H1 (cell line): ENCODE results near the gene WWC2. TPM values are rescaled to one million over a fixed set of nuclear protein-coding genes. Genes with fewer than 3 reads are reported as not detected.

Experiments
- CTCF ChIA-PET: fragments of 300-600 bp; sonication (Branson Sonifier 250); formaldehyde crosslinking; loops from one replicate; lab custom pipeline; 2021; ENCODE audit not compliant: partially characterized antibody; lab: Charles Lee
- POLR2A ChIA-PET: fragments of 300-600 bp; sonication (Branson Sonifier 250); formaldehyde crosslinking; loops from one replicate; lab custom pipeline; 2021; ENCODE audit warnings: inconsistent platforms; ENCODE audit not compliant: partially characterized antibody; lab: Charles Lee
- DNase-seq, 2 experiments: peaks; one replicate each; pipeline versions ENCODE4 v3.0.0 to v3.0.0-alpha.2; 2010 to 2022; ENCODE audit warnings: low spot score in 2 of 2, low read depth in 1 of 2, mixed read lengths in 1 of 2
- FAIRE-seq: peaks from 2 replicates; lab custom pipeline; 2011; peaks lifted over from hg19 to GRCh38; lab: Jason Lieb, UNC
- H2AFZ ChIP-seq: 2 replicates; pipeline ENCODE4 v1.8.1; 2012; ENCODE audit warnings: low read length, inconsistent platforms
- H2AK5ac ChIP-seq: 2 replicates; pipeline ENCODE4 v1.6.1; 2013; ENCODE audit warnings: low read depth, low read length
- H2BK120ac ChIP-seq: replicated peaks from 2 replicates; pipeline ENCODE3; 2013; ENCODE audit warnings: low read depth, low read length, inconsistent platforms
- H2BK12ac ChIP-seq: 2 replicates; pipeline ENCODE4 v1.6.1; 2013; ENCODE audit warnings: low read depth, low read length
- H2BK15ac ChIP-seq: 2 replicates; pipeline ENCODE4 v1.6.1; 2013; ENCODE audit warnings: low read length
- H2BK20ac ChIP-seq: 2 replicates; pipeline ENCODE4 v1.6.1; 2013; ENCODE audit warnings: low read length
- H2BK5ac ChIP-seq: 2 replicates; pipeline ENCODE4 v1.6.1; 2013; ENCODE audit warnings: low read depth, low read length
- H3K14ac ChIP-seq: 2 replicates; pipeline ENCODE4 v1.6.1; 2013; ENCODE audit warnings: inconsistent platforms; ENCODE audit not compliant: insufficient read length
- H3K18ac ChIP-seq: 2 replicates; pipeline ENCODE4 v1.6.1; 2013; ENCODE audit warnings: low read length; ENCODE audit errors: extremely low read depth
- H3K23ac ChIP-seq: 2 replicates; pipeline ENCODE4 v1.6.1; 2013; ENCODE audit warnings: inconsistent platforms; ENCODE audit not compliant: insufficient read length
- H3K23me2 ChIP-seq: 2 replicates; pipeline ENCODE4 v1.6.1; 2013; ENCODE audit warnings: low read depth, low read length
- H3K27ac ChIP-seq: 2 replicates; pipeline ENCODE4 v1.6.1; 2011; ENCODE audit warnings: low read depth, low read length, inconsistent platforms
- H3K27me3 ChIP-seq, 4 experiments: replicated peaks in 1 of 4; 1 replicate in 1 of 4; 2 replicates in 3 of 4; pipeline versions ENCODE4 v1.6.1 to v1.8.1; 2011 to 2013; ENCODE audit warnings: low read length in 3 of 4, mild to moderate bottlenecking in 3 of 4, inconsistent platforms in 2 of 4, mixed read lengths in 2 of 4, moderate library complexity in 1 of 4; ENCODE audit not compliant: control insufficient read depth in 3 of 4, insufficient read depth in 3 of 4; ENCODE audit errors: extremely low read depth in 1 of 4
- H3K36me3 ChIP-seq, 4 experiments: 2 replicates each; pipeline versions ENCODE4 v1.6.1 to v1.8.1; 2011 to 2013; ENCODE audit warnings: mild to moderate bottlenecking in 4 of 4, low read length in 3 of 4, moderate library complexity in 2 of 4, control low read depth in 1 of 4, inconsistent platforms in 1 of 4; ENCODE audit not compliant: insufficient read depth in 4 of 4, control insufficient read depth in 2 of 4
- H3K4ac ChIP-seq: replicated peaks from 2 replicates; pipeline ENCODE3; 2013; ENCODE audit warnings: low read length, low read depth, mixed read lengths, inconsistent platforms; ENCODE audit not compliant: insufficient read length
- H3K4me1 ChIP-seq, 4 experiments: replicated peaks in 1 of 4; 1 replicate in 1 of 4; 2 replicates in 3 of 4; pipeline versions ENCODE4 v1.6.1 to v1.8.1; 2011 to 2013; ENCODE audit warnings: low read length in 3 of 4, inconsistent platforms in 2 of 4, mixed read lengths in 1 of 4; ENCODE audit not compliant: insufficient read depth in 4 of 4, control insufficient read depth in 3 of 4
- H3K4me2 ChIP-seq, 2 experiments: 2 replicates each; pipeline versions ENCODE4 v1.6.1 to v1.8.1; 2011 to 2013; ENCODE audit warnings: low read depth in 2 of 2, low read length in 2 of 2, control low read depth in 1 of 2, inconsistent platforms in 1 of 2, mild to moderate bottlenecking in 1 of 2; ENCODE audit not compliant: insufficient read depth in 1 of 2
- H3K4me3 ChIP-seq, 4 experiments: fragments of 200-600, 300-600 bp in 1 of 4; sonication (generic), shearing (Covaris generic), sonication (Bioruptor Twin) in 1 of 4; 2 replicates each; pipeline versions ENCODE4 v1.5.1 to v1.8.1; 2011 to 2016; ENCODE audit warnings: low read length in 4 of 4, low read depth in 3 of 4, control low read depth in 2 of 4, inconsistent platforms in 2 of 4, mild to moderate bottlenecking in 2 of 4, mixed read lengths in 1 of 4, moderate library complexity in 1 of 4; ENCODE audit not compliant: insufficient read depth in 2 of 4; ENCODE audit errors: extremely low read depth in 1 of 4
- H3K56ac ChIP-seq: replicated peaks from 2 replicates; pipeline ENCODE3; 2013; ENCODE audit warnings: low read depth, mild to moderate bottlenecking, mixed read lengths, low read length, inconsistent platforms; ENCODE audit not compliant: insufficient read length
- H3K79me1 ChIP-seq: 2 replicates; pipeline ENCODE4 v1.6.1; 2013; ENCODE audit warnings: low read depth, low read length, control low read depth
- H3K79me2 ChIP-seq, 2 experiments: 2 replicates each; pipeline versions ENCODE4 v1.6.1 to v1.8.1; 2012 to 2013; ENCODE audit warnings: low read length in 2 of 2, mild to moderate bottlenecking in 2 of 2, inconsistent platforms in 1 of 2; ENCODE audit not compliant: insufficient read depth in 2 of 2, control insufficient read depth in 1 of 2
- H3K9ac ChIP-seq, 4 experiments: replicated peaks in 1 of 4; 1 replicate in 1 of 4; 2 replicates in 3 of 4; pipeline versions ENCODE4 v1.6.1 to v1.8.1; 2011 to 2013; ENCODE audit warnings: low read depth in 3 of 4, low read length in 3 of 4, control low read depth in 2 of 4, mild to moderate bottlenecking in 2 of 4, moderate library complexity in 2 of 4, inconsistent platforms in 1 of 4; ENCODE audit errors: extremely low read depth in 1 of 4
- H3K9me3 ChIP-seq, 2 experiments: 2 replicates each; pipeline versions ENCODE4 v1.6.1 to v1.8.1; 2012 to 2013; ENCODE audit warnings: mild to moderate bottlenecking in 2 of 2, moderate library complexity in 2 of 2, control low read depth in 1 of 2, inconsistent platforms in 1 of 2, low read depth in 1 of 2, low read length in 1 of 2, mixed read lengths in 1 of 2; ENCODE audit not compliant: insufficient read depth in 2 of 2
- H4K20me1 ChIP-seq, 2 experiments: replicated peaks in 1 of 2; 2 replicates each; pipeline versions ENCODE3 to v1.8.1; 2011 to 2013; ENCODE audit warnings: inconsistent platforms in 2 of 2, low read length in 2 of 2, mild to moderate bottlenecking in 1 of 2; ENCODE audit not compliant: insufficient read depth in 2 of 2, control insufficient read depth in 1 of 2
- H4K5ac ChIP-seq: 2 replicates; pipeline ENCODE4 v1.6.1; 2013; ENCODE audit warnings: low read length, low read depth, mixed read lengths, inconsistent platforms; ENCODE audit not compliant: insufficient read length
- H4K8ac ChIP-seq: 2 replicates; pipeline ENCODE4 v1.8.0; 2013; ENCODE audit warnings: mild to moderate bottlenecking, moderate library complexity, low read length, inconsistent platforms; ENCODE audit not compliant: insufficient read depth; ENCODE audit errors: extremely low read depth
- H4K91ac ChIP-seq: replicated peaks from 2 replicates; pipeline ENCODE3; 2013; ENCODE audit warnings: low read length, mixed read lengths, inconsistent platforms; ENCODE audit not compliant: insufficient read length
- FOSL1 ChIP-seq: IDR thresholded peaks from 2 replicates; pipeline ENCODE4 v1.6.1; 2011; ENCODE audit warnings: mild to moderate bottlenecking, low read depth, low read length, moderate library complexity; ENCODE audit not compliant: insufficient read depth
- KDM5A ChIP-seq: fragments of 200-600 bp; IDR thresholded peaks from 2 replicates; pipeline ENCODE4 v1.7.1; 2012; ENCODE audit warnings: mild to moderate bottlenecking, low read length, inconsistent platforms, mixed read lengths
- NANOG ChIP-seq: IDR thresholded peaks from 2 replicates; pipeline ENCODE4 v1.6.1; 2011; ENCODE audit warnings: low read length, low read depth, mild to moderate bottlenecking, inconsistent platforms; ENCODE audit not compliant: insufficient read depth, poor library complexity, severe bottlenecking
- NRF1 ChIP-seq: IDR thresholded peaks from 2 replicates; pipeline ENCODE4 v1.6.1; 2011; ENCODE audit warnings: mild to moderate bottlenecking, low read depth, low read length, improper control_type of control experiment
- SUZ12 ChIP-seq: fragments of 200-600 bp; sonication (generic); IDR thresholded peaks from 2 replicates; pipeline ENCODE4 v1.6.1; 2012; ENCODE audit warnings: mild to moderate bottlenecking, inconsistent platforms, low read length, moderate library complexity, mixed read lengths
- TBP ChIP-seq: IDR thresholded peaks from 2 replicates; pipeline ENCODE4 v1.6.1; 2011; ENCODE audit warnings: low read depth, low read length, improper control_type of control experiment
- TCF12 ChIP-seq: IDR thresholded peaks from 2 replicates; pipeline ENCODE4 v1.6.1; 2011; ENCODE audit warnings: low read depth, mild to moderate bottlenecking, low read length
- ZNF274 ChIP-seq: IDR thresholded peaks from 2 replicates; pipeline ENCODE4 v1.7.0; 2012; ENCODE audit warnings: low read length, borderline replicate concordance; ENCODE audit errors: extremely low read depth
- WGBS, 2 experiments: shearing (Covaris generic) in 1 of 2; methylation state at CpG; one replicate each; pipeline versions ENCODE4 v1.1.6 to v1.1.7; 2013 to 2015; ENCODE audit warnings: low lambda C conversion rate in 2 of 2, mixed read lengths in 2 of 2, inconsistent platforms in 1 of 2, low coverage in 1 of 2, missing lambda C conversion rate in 1 of 2; ENCODE audit not compliant: insufficient replicate concordance in 2 of 2, insufficient coverage in 1 of 2, insufficient read length in 1 of 2; ENCODE audit errors: extremely low coverage in 1 of 2, missing lambda C conversion rate in 1 of 2; 5-methylcytosine and 5-hydroxymethylcytosine counted together
- polyA plus RNA-seq, 7 experiments: library from polyadenylated mRNA; depleted of rRNA in 3 of 7; stranded (reverse) in 5 of 7; unstranded in 2 of 7; fragments of >200 nt in 5 of 7; fragments of 200-250 nt in 2 of 7; gene quantifications; 1 replicate in 5 of 7; 2 replicates in 1 of 7; 4 replicates in 1 of 7; pipeline versions ENCODE4 v1.2.1 to v1.2.3, GENCODE V29; 2011 to 2013; ENCODE audit warnings: missing spikeins in 2 of 7, mixed read lengths in 2 of 7
- total RNA-seq: library from RNA; stranded (reverse); fragmentation: NEBNext Ultra II Directional; extraction: Animal tissue kit (Norgen Biotek cat#: 25700); gene quantifications from 2 replicates; pipeline ENCODE4 v1.2.1, GENCODE V29; 2021
- TF ChIP-seq, protein P1 (sequence below): IDR thresholded peaks from 2 replicates; pipeline ENCODE4 v1.6.1; 2011; ENCODE audit warnings: low read length, improper control_type of control experiment

WWC2 gene
- total and polyA plus RNA-seq, 2 of the 8 experiments (the other 6 are each of a cell fraction or from before 2014, with no cell fraction given), result 17.6 to 135 TPM

DNA sequence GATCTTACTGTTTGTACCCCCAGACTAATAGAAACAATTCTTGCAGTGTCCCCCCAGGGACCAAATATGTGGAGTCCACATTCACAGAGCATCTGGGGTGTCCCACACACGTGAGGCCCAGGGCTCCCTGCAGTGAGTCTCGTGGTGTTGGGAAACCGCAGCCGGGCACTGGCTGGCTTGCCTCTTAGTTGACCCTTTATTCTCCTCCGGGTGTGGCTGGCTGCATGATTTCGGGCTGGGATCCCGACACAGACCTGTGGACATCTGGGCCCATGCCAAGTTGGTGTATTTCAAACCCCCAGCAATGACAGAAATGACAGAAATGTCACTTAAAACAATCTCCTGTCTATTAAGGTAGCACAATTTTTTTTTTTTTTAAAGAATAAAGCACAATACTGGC, 238.8 kb downstream of the WWC2 start:
- Histone ChIP-seq H3K27me3 (no peaks in the 10 kb centered on the region), H3K4me1 (no peaks in the 10 kb centered on the region), H4K8ac (no peak overlapping the region), H3K4ac (no peak overlapping the region), H2BK120ac (no peak overlapping the region), H4K91ac (no peak overlapping the region), H3K9ac (no peak overlapping the region), H4K5ac (no peak overlapping the region), H3K9me3 (no peaks in the 10 kb centered on the region), H3K4me2 (no peak overlapping the region), H3K56ac (no peak overlapping the region), H3K23me2 (peaks cover under 1% of the 10 kb centered on the region; the same call in 1 of the 2 replicates), H2BK12ac (no peak overlapping the region), H3K79me1 (no peaks in the 10 kb centered on the region), H4K20me1 (no peaks in the 10 kb centered on the region), H2AK5ac (no peak overlapping the region), H3K36me3 (no peaks in the 10 kb centered on the region), H3K23ac (no peak overlapping the region), H3K4me3 (no peak overlapping the region), H3K14ac (no peak overlapping the region), H3K18ac (no peak overlapping the region), H2AFZ (no peak overlapping the region), H2BK5ac (no peak overlapping the region), H2BK15ac (no peak overlapping the region), H2BK20ac (no peak overlapping the region), H3K27ac (no peak overlapping the region), H3K79me2 (no peaks in the 10 kb centered on the region)
- no peak for DNase-seq
- no peak for FAIRE-seq
- CTCF ChIA-PET, result no interaction called here
- TF ChIP-seq NRF1 (no peak), ZNF274 (no peak), FOSL1 (no peak), SUZ12 (no peak), NANOG (no peak), TBP (no peak), TCF12 (no peak), KDM5A (no peak)
- TF ChIP-seq, protein P1, sequence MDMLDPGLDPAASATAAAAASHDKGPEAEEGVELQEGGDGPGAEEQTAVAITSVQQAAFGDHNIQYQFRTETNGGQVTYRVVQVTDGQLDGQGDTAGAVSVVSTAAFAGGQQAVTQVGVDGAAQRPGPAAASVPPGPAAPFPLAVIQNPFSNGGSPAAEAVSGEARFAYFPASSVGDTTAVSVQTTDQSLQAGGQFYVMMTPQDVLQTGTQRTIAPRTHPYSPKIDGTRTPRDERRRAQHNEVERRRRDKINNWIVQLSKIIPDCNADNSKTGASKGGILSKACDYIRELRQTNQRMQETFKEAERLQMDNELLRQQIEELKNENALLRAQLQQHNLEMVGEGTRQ, result no peak
- 76% methylated on average over 7 of the region's 7 CpGs; no CpG with 5 or more reads in 1 of the 2 experiments for WGBS, 2 experiments
- POLR2A ChIA-PET, result no interaction called here
